GM12891 (cell line): ENCODE measurements around the gene HMCN1.

Experiments used
- POLR2A ChIP-seq: IDR thresholded peaks from 2 replicates; pipeline ENCODE4 v1.6.1; 2011; ENCODE audit warnings: low read depth, low read length, control low read depth
- POLR2AphosphoS5 ChIP-seq: IDR thresholded peaks from 2 replicates; pipeline ENCODE4 v1.6.1; 2011; ENCODE audit warnings: low read depth, low read length, control low read depth
- SPI1 ChIP-seq: IDR thresholded peaks from 2 replicates; pipeline ENCODE4 v1.6.1; 2011; ENCODE audit warnings: low read depth, low read length, control low read depth
- TAF1 ChIP-seq: IDR thresholded peaks from 2 replicates; pipeline ENCODE4 v1.6.1; 2011; ENCODE audit warnings: low read depth, low read length, control low read depth

DNA sequence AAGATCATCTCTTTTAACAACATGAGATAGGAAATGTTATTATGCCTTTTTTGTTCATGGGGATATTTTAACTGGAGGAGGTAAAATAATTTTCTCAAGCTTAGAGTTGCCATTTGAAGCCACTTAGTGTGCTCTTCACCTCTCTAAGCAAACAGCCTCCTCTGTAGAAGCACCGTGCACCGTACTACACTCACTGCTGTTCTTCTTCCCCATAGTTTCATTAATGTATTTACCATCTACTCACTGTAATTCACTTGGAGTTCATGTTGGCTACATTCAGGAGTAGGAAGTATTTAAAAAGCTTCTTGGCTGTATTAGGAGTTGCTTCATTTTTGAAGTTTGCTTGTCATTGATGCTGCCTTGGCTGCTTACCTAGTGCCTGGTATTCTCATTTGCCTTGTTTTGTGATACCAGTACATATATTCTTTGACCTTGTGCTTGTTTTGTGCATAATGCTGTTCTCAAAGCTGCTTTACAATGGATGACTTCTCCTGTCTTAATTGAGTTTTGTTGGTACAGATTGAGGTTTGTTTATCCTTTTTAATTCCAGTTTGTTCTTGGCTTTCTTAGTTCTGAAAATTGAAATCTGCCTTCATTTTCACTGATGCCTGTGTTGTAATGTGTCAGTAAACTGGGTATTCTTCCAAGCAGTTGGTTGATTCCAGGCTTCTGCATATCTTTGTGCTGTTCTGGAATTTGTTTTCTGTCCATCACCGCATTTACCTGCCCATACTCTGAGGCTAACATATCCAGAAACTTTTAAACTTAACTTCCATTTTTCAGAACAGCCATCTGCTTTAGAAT lies 240.4 kb downstream of the HMCN1 start:
- TF ChIP-seq POLR2AphosphoS5 (no peak), POLR2A (no peak), SPI1 (no peak), TAF1 (no peak)
